Calu3 (cell line): ENCODE measurements around the gene PVALEF. TPM values are rescaled to one million over a fixed set of nuclear protein-coding genes. Genes with fewer than 3 reads are reported as not detected.

ENCODE experiments used
- BruUV-seq: library from RNA; stranded (reverse); fragments of 400-500 nt; replicated peaks from 2 replicates; lab custom pipeline; 2021; lab: Mats Ljungman, UMichigan
- CTCF ChIA-PET: fragments of 300-600 bp; sonication (Branson Sonifier 250); formaldehyde crosslinking; loops from one replicate; lab custom pipeline; 2022; ENCODE audit warnings: antibody characterized with exemption; lab: Charles Lee
- DNase-seq: peaks from one replicate; pipeline ENCODE4 v3.0.0; 2022
- H3K27ac Mint-ChIP-seq: one replicate; pipeline ENCODE4 v1.8.0; 2022; ENCODE audit warnings: mixed read lengths; ENCODE audit not compliant: unreplicated experiment
- H3K27me3 Mint-ChIP-seq: one replicate; pipeline ENCODE4 v1.8.0; 2022; ENCODE audit warnings: mixed read lengths; ENCODE audit not compliant: unreplicated experiment
- H3K36me3 Mint-ChIP-seq: one replicate; pipeline ENCODE4 v1.8.0; 2022; ENCODE audit warnings: mild to moderate bottlenecking, moderate library complexity, mixed read lengths; ENCODE audit not compliant: insufficient read depth, unreplicated experiment
- H3K4me1 Mint-ChIP-seq: one replicate; pipeline ENCODE4 v1.8.0; 2022; ENCODE audit warnings: mild to moderate bottlenecking, low read depth, mixed read lengths; ENCODE audit not compliant: unreplicated experiment
- H3K4me3 Mint-ChIP-seq: one replicate; pipeline ENCODE4 v1.8.0; 2022; ENCODE audit warnings: mild to moderate bottlenecking, low read depth, moderate library complexity, mixed read lengths; ENCODE audit not compliant: unreplicated experiment
- H3K9me3 Mint-ChIP-seq: one replicate; pipeline ENCODE4 v1.8.0; 2022; ENCODE audit warnings: low read depth, mixed read lengths; ENCODE audit not compliant: unreplicated experiment
- CTCF ChIP-seq: fragments of 200-600 bp; IDR thresholded peaks from one replicate; pipeline ENCODE4 v1.8.0; 2022; ENCODE audit warnings: antibody characterized with exemption; ENCODE audit not compliant: unreplicated experiment
- intact Hi-C: fragments of 100-400 bp; cut with micrococcal nuclease; formaldehyde crosslinking; loops from one replicate; pipeline ENCODE4 v1.10.0; 2022; ENCODE audit not compliant: unreplicated experiment
- total RNA-seq: library from RNA; stranded (reverse); gene quantifications from 2 replicates; pipeline ENCODE4 v1.2.3, GENCODE V29; 2022

The PVALEF gene
- total RNA-seq, 1 experiment from 2014 or later = not detected

GRCh38 chr17:81169870-81170309 lies 4.6 kb downstream of the PVALEF start:
- H3K27me3 Mint-ChIP-seq = peaks cover 22% of the 10 kb centered on the region
- no peaks in the 10 kb centered on the region for H3K9me3 Mint-ChIP-seq
- CTCF ChIA-PET = no interaction called here
- H3K36me3 Mint-ChIP-seq = no peaks in the 10 kb centered on the region
- intact Hi-C loops = no loop called here
- BruUV-seq = no TSS peak
- H3K4me3 Mint-ChIP-seq = no peak overlapping the region
- no peak overlapping the region for H3K27ac Mint-ChIP-seq
- no peaks in the 10 kb centered on the region for H3K4me1 Mint-ChIP-seq
- TF ChIP-seq CTCF = no peak
- DNase-seq = no peak

GRCh38 chr17:81170727-81171494 lies 5.6 kb downstream of the PVALEF start:
- CTCF ChIA-PET = no interaction called here
- Mint-ChIP-seq H3K27me3 (peaks cover 12% of the 10 kb centered on the region), H3K36me3 (no peaks in the 10 kb centered on the region), H3K4me3 (no peak overlapping the region), H3K4me1 (no peaks in the 10 kb centered on the region), H3K27ac (no peak overlapping the region), H3K9me3 (no peaks in the 10 kb centered on the region)
- BruUV-seq = no TSS peak
- no peak for TF ChIP-seq CTCF
- no peak for DNase-seq
- intact Hi-C loops = no loop called here

- peaks cover 12% of the 10 kb centered on the region for H3K27me3 Mint-ChIP-seq
- no peak overlapping the region for H3K27ac Mint-ChIP-seq
- CTCF ChIA-PET = no interaction called here
These were observed 6.6 kb downstream of the PVALEF start for GRCh38 chr17:81171941-81172340.

GRCh38 chr17:81173052-81173761 lies 7.9 kb downstream of the PVALEF start:
- Mint-ChIP-seq H3K9me3 (no peaks in the 10 kb centered on the region), H3K4me1 (no peaks in the 10 kb centered on the region), H3K4me3 (no peak overlapping the region), H3K27me3 (peaks cover 12% of the 10 kb centered on the region), H3K27ac (no peak overlapping the region), H3K36me3 (no peaks in the 10 kb centered on the region)
- BruUV-seq = no TSS peak
- intact Hi-C loops = no loop called here
- no peak for TF ChIP-seq CTCF
- CTCF ChIA-PET = interaction anchor here (0.6 kb wide), 1 partner anchor 677 kb away, joined by 4 read pairs; no protein-coding TSS in a partner anchor
- DNase-seq = no peak

More at GRCh38 chr17:81171941-81172340, 6.6 kb downstream of the PVALEF start:
- BruUV-seq = no TSS peak
- intact Hi-C loops = no loop called here
- TF ChIP-seq CTCF = no peak
- no peak for DNase-seq
- H3K4me3 Mint-ChIP-seq = no peak overlapping the region
- H3K4me1 Mint-ChIP-seq = no peaks in the 10 kb centered on the region
- no peaks in the 10 kb centered on the region for H3K9me3 Mint-ChIP-seq
- H3K36me3 Mint-ChIP-seq = no peaks in the 10 kb centered on the region
